Neural crest cell (in vitro differentiated cells): ENCODE results near the gene EXOSC10. TPM values are rescaled to one million over a fixed set of nuclear protein-coding genes. Genes with fewer than 3 reads are reported as not detected.
"Not testable (repeated sequence)": the region's sequence is repeated elsewhere in the genome, so short reads cannot be mapped to it uniquely, and the experiment has no call there.

Source experiments
- DNase-seq: peaks from one replicate; pipeline ENCODE4 v3.0.0; 2021; ENCODE audit warnings: low read depth, mixed read lengths, low spot score
- H3K27ac Mint-ChIP-seq: one replicate; pipeline ENCODE4 v1.8.0; 2021; ENCODE audit warnings: mild to moderate bottlenecking, mixed read lengths; ENCODE audit not compliant: unreplicated experiment
- H3K27me3 Mint-ChIP-seq: 2 replicates; pipeline ENCODE4 v1.8.0; 2021; ENCODE audit warnings: low read depth, mild to moderate bottlenecking, mixed read lengths
- H3K36me3 Mint-ChIP-seq: 2 replicates; pipeline ENCODE4 v1.8.0; 2021; ENCODE audit warnings: low read depth, mild to moderate bottlenecking, mixed read lengths
- H3K4me1 Mint-ChIP-seq: 2 replicates; pipeline ENCODE4 v1.8.0; 2021; ENCODE audit warnings: mixed read lengths
- H3K4me3 Mint-ChIP-seq: one replicate; pipeline ENCODE4 v1.8.0; 2021; ENCODE audit warnings: mild to moderate bottlenecking, mixed read lengths
- H3K9me3 Mint-ChIP-seq: 2 replicates; pipeline ENCODE4 v1.8.0; 2021; ENCODE audit warnings: mixed read lengths
- CTCF ChIP-seq: fragments of 200-600 bp; sonication (generic); conservative IDR thresholded peaks from 2 replicates; pipeline ENCODE4 v1.5.0; 2021; ENCODE audit warnings: antibody characterized with exemption, mild to moderate bottlenecking
- total RNA-seq: library from RNA; stranded (reverse); gene quantifications from 2 replicates; pipeline ENCODE4 v1.2.1, GENCODE V29; 2021

The EXOSC10 gene
- total RNA-seq, 1 donor from 2014 or later = 127 TPM

- H3K4me1 Mint-ChIP-seq = peaks cover 4% of the 10 kb centered on the region
- peaks cover 27% of the 10 kb centered on the region for H3K36me3 Mint-ChIP-seq
- H3K27ac Mint-ChIP-seq = no peak overlapping the region
- no peaks in the 10 kb centered on the region for H3K27me3 Mint-ChIP-seq
- no peak overlapping the region for H3K4me3 Mint-ChIP-seq
- H3K9me3 Mint-ChIP-seq = no peaks in the 10 kb centered on the region
- DNase-seq = no peak
- TF ChIP-seq CTCF = no peak
These were observed 75.4 kb downstream of the EXOSC10 start for GRCh38 chr1:11024154-11024873.

GRCh38 chr1:11023201-11023600 is 76.5 kb downstream of the EXOSC10 start:
- DNase-seq = no peak
- Mint-ChIP-seq H3K9me3 (no peaks in the 10 kb centered on the region), H3K4me1 (peaks cover 4% of the 10 kb centered on the region), H3K27me3 (no peaks in the 10 kb centered on the region), H3K4me3 (no peak overlapping the region), H3K36me3 (peaks cover 27% of the 10 kb centered on the region), H3K27ac (no peak overlapping the region)
- TF ChIP-seq CTCF = no peak

GRCh38 chr1:11019971-11020370 is 79.7 kb downstream of the EXOSC10 start:
- Mint-ChIP-seq H3K4me3 (no peak overlapping the region), H3K9me3 (no peaks in the 10 kb centered on the region), H3K27me3 (no peaks in the 10 kb centered on the region), H3K4me1 (peaks cover 3% of the 10 kb centered on the region), H3K36me3 (peaks cover 22% of the 10 kb centered on the region), H3K27ac (no peak overlapping the region)
- DNase-seq = no peak
- no peak for TF ChIP-seq CTCF

- not testable (repeated sequence) for H3K9me3 Mint-ChIP-seq, DNase-seq, H3K27me3 Mint-ChIP-seq, H3K4me3 Mint-ChIP-seq, H3K27ac Mint-ChIP-seq, H3K4me1 Mint-ChIP-seq
- peaks cover 23% of the 10 kb centered on the region for H3K36me3 Mint-ChIP-seq
These were observed 80.3 kb downstream of the EXOSC10 start for GRCh38 chr1:11019358-11019757.

Other genes starting within 250 kb of the EXOSC10 start
- gene TARDBP, start 87.2 kb downstream of the EXOSC10 start, total RNA-seq = 253 and 268 TPM in 2 replicates
- gene MASP2, start 52.6 kb downstream of the EXOSC10 start, total RNA-seq = 0.14 TPM in 1 of 2 replicates, not detected in the other
- gene SRM, start 39.9 kb downstream of the EXOSC10 start, total RNA-seq = 147 and 152 TPM in 2 replicates
- gene ANGPTL7, start 89.5 kb upstream of the EXOSC10 start, total RNA-seq = 0.14 and 0.20 TPM in 2 replicates
- gene MTOR, start 162.7 kb upstream of the EXOSC10 start, total RNA-seq = 67.2 and 68.6 TPM in 2 replicates
- 20.9 and 22.0 TPM in 2 replicates for gene UBIAD1, start 173.3 kb upstream of the EXOSC10 start, total RNA-seq